GM12878 (cell line): ENCODE results near the gene THBD. TPM values are rescaled to one million over a fixed set of nuclear protein-coding genes. Genes with fewer than 3 reads are reported as not detected.

Experiments used
- ATAC-seq: fragments of 200-7000 bp; cut with Tn5 transposase; 3 replicates; pipeline ENCODE4 v1.9.1; 2020; ENCODE audit warnings: mild to moderate bottlenecking, moderate library complexity
- BruUV-seq: library from RNA; stranded (reverse); fragments of 400-500 nt; replicated peaks from 2 replicates; lab custom pipeline; 2021; lab: Mats Ljungman, UMichigan
- CTCF ChIA-PET: fragments of 300-600 bp; sonication (Branson Sonifier 250); formaldehyde crosslinking; extraction: SDS; loops from one replicate; lab custom pipeline; 2021; ENCODE audit warnings: inconsistent platforms; lab: Yijun Ruan, JAX
- POLR2A ChIA-PET: fragments of 350-600 bp; formaldehyde crosslinking; extraction: SDS; loops from one replicate; lab custom pipeline; 2021; ENCODE audit warnings: inconsistent platforms; lab: Charles Lee
- RAD21 ChIA-PET: fragments of 300-600 bp; sonication (Branson Sonifier 250); formaldehyde crosslinking; loops from one replicate; lab custom pipeline; 2023; ENCODE audit warnings: antibody characterized with exemption; ENCODE audit not compliant: unreplicated experiment; lab: Charles Lee
- SMC1A ChIA-PET: fragments of 300-600 bp; sonication (Branson Sonifier 250); formaldehyde crosslinking; loops from one replicate; lab custom pipeline; 2023; ENCODE audit not compliant: unreplicated experiment, uncharacterized antibody; lab: Charles Lee
- DNase-seq: peaks from one replicate; pipeline ENCODE4 v3.0.0-alpha.2; 2011; ENCODE audit warnings: low read depth, low spot score
- FAIRE-seq: peaks from 3 replicates; lab custom pipeline; 2011; peaks lifted over from hg19 to GRCh38; lab: Jason Lieb, UNC
- H2AFZ ChIP-seq: 2 replicates; pipeline ENCODE4 v1.6.0; 2011; ENCODE audit warnings: low read depth, low read length, control low read depth; ENCODE audit not compliant: control insufficient read depth
- H3K27ac ChIP-seq: 2 replicates; pipeline ENCODE4 v1.5.1; 2011; ENCODE audit warnings: control low read depth; ENCODE audit not compliant: control insufficient read depth, insufficient read depth
- H3K27me3 ChIP-seq, 2 experiments: replicated peaks in 1 of 2; 2 replicates each; pipeline versions ENCODE4 v1.6.0 to v1.6.1; 2011; ENCODE audit warnings: low read length in 1 of 2; ENCODE audit not compliant: control insufficient read depth in 2 of 2, insufficient read depth in 2 of 2
- H3K36me3 ChIP-seq, 2 experiments: 2 replicates each; pipeline ENCODE4 v1.5.1; 2011; ENCODE audit warnings: low read length in 1 of 2; ENCODE audit not compliant: control insufficient read depth in 2 of 2, insufficient read depth in 2 of 2
- H3K4me1 ChIP-seq: 2 replicates; pipeline ENCODE4 v1.6.1; 2011; ENCODE audit warnings: mild to moderate bottlenecking, low read length, moderate library complexity, mixed read lengths; ENCODE audit not compliant: control insufficient read depth, insufficient read depth
- H3K4me2 ChIP-seq: 2 replicates; pipeline ENCODE4 v1.6.0; 2011; ENCODE audit warnings: control low read depth; ENCODE audit not compliant: control insufficient read depth, insufficient read depth
- H3K4me3 ChIP-seq: fragments of 200-600 bp; sonication (generic); 2 replicates; pipeline ENCODE4 v1.5.1; 2016
- H3K79me2 ChIP-seq: 2 replicates; pipeline ENCODE4 v1.6.0; 2011; ENCODE audit warnings: low read length; ENCODE audit not compliant: control insufficient read depth, insufficient read depth
- H3K9ac ChIP-seq: 2 replicates; pipeline ENCODE4 v1.8.0; 2011; ENCODE audit warnings: low read length, control low read depth, mixed read lengths; ENCODE audit not compliant: control insufficient read depth, insufficient read depth
- H3K9me3 ChIP-seq: replicated peaks from 3 replicates; pipeline ENCODE4 v1.5.1; 2011; ENCODE audit warnings: mild to moderate bottlenecking, low read length; ENCODE audit not compliant: control insufficient read depth, insufficient read depth
- H4K20me1 ChIP-seq: 2 replicates; pipeline ENCODE4 v1.6.0; 2011; ENCODE audit not compliant: control insufficient read depth, insufficient read depth
- CHD4 ChIP-seq: fragments of 200-600 bp; sonication (generic); IDR thresholded peaks from 2 replicates; pipeline ENCODE4 v1.6.1; 2016; ENCODE audit warnings: mild to moderate bottlenecking
- DPF2 ChIP-seq: fragments of 450-650 bp; IDR thresholded peaks from 2 replicates; pipeline ENCODE4 v1.6.1; 2017; ENCODE audit warnings: mild to moderate bottlenecking
- EGR1 ChIP-seq, 2 experiments: IDR thresholded peaks; 1 replicate in 1 of 2; 2 replicates in 1 of 2; pipeline ENCODE4 v1.6.1; 2011 to 2012; ENCODE audit warnings: low read depth in 2 of 2, low read length in 2 of 2, borderline replicate concordance in 1 of 2, mild to moderate bottlenecking in 1 of 2, moderate library complexity in 1 of 2
- HCFC1 ChIP-seq: fragments of 150-350 bp; IDR thresholded peaks from 2 replicates; pipeline ENCODE4 v1.6.1; 2014; ENCODE audit warnings: low read length
- HDAC2 ChIP-seq: fragments of 200-600 bp; sonication (generic); IDR thresholded peaks from 2 replicates; pipeline ENCODE4 v1.6.1; 2017
- HDAC6 ChIP-seq: fragments of 200-600 bp; sonication (generic); IDR thresholded peaks from one replicate; pipeline ENCODE4 v1.8.0; 2017; ENCODE audit warnings: antibody characterized with exemption; ENCODE audit not compliant: unreplicated experiment
- HSF1 ChIP-seq: fragments of 150-350 bp; IDR thresholded peaks from 2 replicates; pipeline ENCODE4 v1.6.1; 2014; ENCODE audit warnings: mild to moderate bottlenecking, low read depth, low read length
- KDM1A ChIP-seq: fragments of 200-600 bp; sonication (generic); IDR thresholded peaks from 2 replicates; pipeline ENCODE4 v1.6.1; 2016; ENCODE audit warnings: borderline replicate concordance
- LARP7 ChIP-seq: fragments of 450-650 bp; IDR thresholded peaks from 2 replicates; pipeline ENCODE4 v1.6.1; 2017; ENCODE audit warnings: mild to moderate bottlenecking
- MAX ChIP-seq: IDR thresholded peaks from 2 replicates; pipeline ENCODE4 v1.6.1; 2012; ENCODE audit warnings: low read depth, low read length, improper control_type of control experiment
- NFYA ChIP-seq: IDR thresholded peaks from 2 replicates; pipeline ENCODE4 v1.6.1; 2011; ENCODE audit warnings: low read depth, mild to moderate bottlenecking, low read length, improper control_type of control experiment, borderline replicate concordance
- PAX8 ChIP-seq: fragments of 450-650 bp; IDR thresholded peaks from 2 replicates; pipeline ENCODE4 v1.6.1; 2017; ENCODE audit warnings: mild to moderate bottlenecking, moderate library complexity
- POLR2A ChIP-seq: IDR thresholded peaks from 2 replicates; pipeline ENCODE4 v1.6.1; 2011; ENCODE audit warnings: low read depth, mild to moderate bottlenecking, low read length
- SIN3A ChIP-seq: IDR thresholded peaks from 2 replicates; pipeline ENCODE4 v1.6.1; 2012; ENCODE audit warnings: low read depth, low read length, improper control_type of control experiment
- SREBF1 ChIP-seq: IDR thresholded peaks from 2 replicates; pipeline ENCODE4 v1.6.1; 2012; ENCODE audit warnings: mild to moderate bottlenecking, low read length
- TCF12 ChIP-seq: IDR thresholded peaks from 2 replicates; pipeline ENCODE4 v1.6.1; 2011; ENCODE audit warnings: low read depth, mild to moderate bottlenecking, low read length
- ZNF217 ChIP-seq: fragments of 450-650 bp; IDR thresholded peaks from 2 replicates; pipeline ENCODE4 v1.6.1; 2017; ENCODE audit warnings: antibody characterized with exemption, mild to moderate bottlenecking
- WGBS: methylation state at CpG from one replicate; pipeline ENCODE4 v1.1.6; 2016; ENCODE audit warnings: low lambda C conversion rate; ENCODE audit not compliant: insufficient replicate concordance, insufficient coverage; ENCODE audit errors: missing lambda C conversion rate; 5-methylcytosine and 5-hydroxymethylcytosine counted together
- in situ Hi-C: fragments of 300-500 bp; cut with MboI; formaldehyde crosslinking; loops from 9 replicates; pipeline ENCODE4 v1.14.3; 2018; ENCODE audit warnings: mixed read lengths
- intact Hi-C: fragments of 100-400 bp; cut with micrococcal nuclease; formaldehyde crosslinking; loops from one replicate; pipeline ENCODE4 v1.14.2; 2022; ENCODE audit not compliant: unreplicated experiment
- polyA plus RNA-seq, 11 experiments: library from polyadenylated mRNA; depleted of rRNA in 4 of 11; unstranded in 6 of 11; stranded (reverse) in 5 of 11; fragments of >200 nt; fragmentation: Nextera tagmentation in 4 of 11; fragmentation: Illumina TruSeq in 1 of 11; extraction: Ambion mirVana in 4 of 11; extraction: Trizol in 1 of 11; gene quantifications; 1 replicate in 1 of 11; 2 replicates in 10 of 11; pipeline versions ENCODE4 v1.2.1 to v1.2.3, GENCODE V29; 2011 to 2016; ENCODE audit warnings: inconsistent platforms in 2 of 11, missing spikeins in 2 of 11, low read depth in 1 of 11
- total RNA-seq, 4 experiments: library from RNA; depleted of rRNA in 3 of 4; stranded (reverse); fragments of >200 nt in 3 of 4; fragmentation: Illumina TruSeq in 1 of 4; extraction: Trizol in 1 of 4; gene quantifications; 2 replicates each; pipeline versions ENCODE4 v1.2.1 to v1.2.3, GENCODE V29; 2013 to 2021
- TF ChIP-seq, protein P1 (sequence below): fragments of 450-650 bp; formaldehyde crosslinking; IDR thresholded peaks from 2 replicates; pipeline ENCODE4 v1.4.0; 2020; ENCODE audit warnings: mild to moderate bottlenecking, moderate library complexity
- TF ChIP-seq, protein P2 (sequence below): IDR thresholded peaks from 2 replicates; pipeline ENCODE4 v1.6.1; 2011; ENCODE audit warnings: borderline replicate concordance, low read depth, mild to moderate bottlenecking, moderate library complexity, mixed read lengths, low read length; ENCODE audit not compliant: insufficient read depth; ENCODE audit errors: extremely low read length

Gene THBD
- total and polyA plus RNA-seq, 10 of the 15 experiments (the other 5 are each of a cell fraction or from before 2014, with no cell fraction given) = not detected

DNA sequence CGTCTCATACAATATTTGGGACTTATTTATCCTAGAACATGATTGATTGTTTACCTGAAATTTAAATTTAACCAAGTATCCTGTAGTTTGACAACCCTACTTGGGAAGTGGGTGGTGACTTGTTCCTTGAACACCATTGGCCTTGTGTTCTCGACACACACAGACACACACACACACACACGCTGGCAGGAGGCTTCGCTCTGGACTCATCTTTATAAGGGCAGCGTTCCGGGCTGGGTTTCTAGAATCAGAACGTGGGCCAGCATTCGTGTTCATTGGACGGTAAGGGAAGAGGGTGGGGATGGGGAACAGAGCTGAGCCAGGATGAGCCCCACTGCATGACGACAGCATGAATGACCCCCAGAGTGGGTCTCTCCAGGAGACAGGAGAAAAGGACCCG, 30.5 kb downstream of the THBD start:
- Histone ChIP-seq H3K9me3 (no peaks in the 10 kb centered on the region), H3K79me2 (no peaks in the 10 kb centered on the region), H3K4me3 (no peak overlapping the region), H3K4me2 (no peak overlapping the region), H3K27ac (no peak overlapping the region), H3K36me3 (no peaks in the 10 kb centered on the region), H3K4me1 (no peaks in the 10 kb centered on the region), H3K9ac (no peak overlapping the region), H3K27me3 (no peaks in the 10 kb centered on the region; a peak in 2 of 4 replicates), H2AFZ (no peak overlapping the region), H4K20me1 (no peaks in the 10 kb centered on the region)
- ChIA-PET POLR2A (no interaction called here), SMC1A (interaction anchor here (0.6 to 2.0 kb wide), 3 partner anchors 140 to 328 kb away, joined by 3 to 6 read pairs (median 4); no protein-coding TSS in a partner anchor), CTCF (interaction anchor here (1.0 to 2.6 kb wide), 2 partner anchors 182 to 327 kb away, joined by 5 to 7 read pairs; no protein-coding TSS in a partner anchor), RAD21 (no interaction called here)
- FAIRE-seq (no peak), ATAC-seq (no peak), DNase-seq (no peak)
- WGBS = 49% methylated on average over 11 of the region's 11 CpGs
- BruUV-seq = no TSS peak
- TF ChIP-seq HSF1 (no peak), PAX8 (no peak), POLR2A (no peak), NFYA (no peak), HDAC2 (no peak), SIN3A (no peak), CHD4 (no peak), SREBF1 (no peak), HCFC1 (no peak), KDM1A (no peak), TCF12 (no peak), HDAC6 (no peak), DPF2 (no peak), MAX (no peak), LARP7 (no peak), ZNF217 (no peak), EGR1 (IDR thresholded peaks at IDR 0.05; ENCODE audit: borderline replicate concordance in 1 of 2, low read depth in 2 of 2, low read length in 2 of 2) (no peak)
- TF ChIP-seq, protein P1, sequence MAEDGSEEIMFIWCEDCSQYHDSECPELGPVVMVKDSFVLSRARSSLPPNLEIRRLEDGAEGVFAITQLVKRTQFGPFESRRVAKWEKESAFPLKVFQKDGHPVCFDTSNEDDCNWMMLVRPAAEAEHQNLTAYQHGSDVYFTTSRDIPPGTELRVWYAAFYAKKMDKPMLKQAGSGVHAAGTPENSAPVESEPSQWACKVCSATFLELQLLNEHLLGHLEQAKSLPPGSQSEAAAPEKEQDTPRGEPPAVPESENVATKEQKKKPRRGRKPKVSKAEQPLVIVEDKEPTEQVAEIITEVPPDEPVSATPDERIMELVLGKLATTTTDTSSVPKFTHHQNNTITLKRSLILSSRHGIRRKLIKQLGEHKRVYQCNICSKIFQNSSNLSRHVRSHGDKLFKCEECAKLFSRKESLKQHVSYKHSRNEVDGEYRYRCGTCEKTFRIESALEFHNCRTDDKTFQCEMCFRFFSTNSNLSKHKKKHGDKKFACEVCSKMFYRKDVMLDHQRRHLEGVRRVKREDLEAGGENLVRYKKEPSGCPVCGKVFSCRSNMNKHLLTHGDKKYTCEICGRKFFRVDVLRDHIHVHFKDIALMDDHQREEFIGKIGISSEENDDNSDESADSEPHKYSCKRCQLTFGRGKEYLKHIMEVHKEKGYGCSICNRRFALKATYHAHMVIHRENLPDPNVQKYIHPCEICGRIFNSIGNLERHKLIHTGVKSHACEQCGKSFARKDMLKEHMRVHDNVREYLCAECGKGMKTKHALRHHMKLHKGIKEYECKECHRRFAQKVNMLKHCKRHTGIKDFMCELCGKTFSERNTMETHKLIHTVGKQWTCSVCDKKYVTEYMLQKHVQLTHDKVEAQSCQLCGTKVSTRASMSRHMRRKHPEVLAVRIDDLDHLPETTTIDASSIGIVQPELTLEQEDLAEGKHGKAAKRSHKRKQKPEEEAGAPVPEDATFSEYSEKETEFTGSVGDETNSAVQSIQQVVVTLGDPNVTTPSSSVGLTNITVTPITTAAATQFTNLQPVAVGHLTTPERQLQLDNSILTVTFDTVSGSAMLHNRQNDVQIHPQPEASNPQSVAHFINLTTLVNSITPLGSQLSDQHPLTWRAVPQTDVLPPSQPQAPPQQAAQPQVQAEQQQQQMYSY = no peak
- TF ChIP-seq, protein P2, sequence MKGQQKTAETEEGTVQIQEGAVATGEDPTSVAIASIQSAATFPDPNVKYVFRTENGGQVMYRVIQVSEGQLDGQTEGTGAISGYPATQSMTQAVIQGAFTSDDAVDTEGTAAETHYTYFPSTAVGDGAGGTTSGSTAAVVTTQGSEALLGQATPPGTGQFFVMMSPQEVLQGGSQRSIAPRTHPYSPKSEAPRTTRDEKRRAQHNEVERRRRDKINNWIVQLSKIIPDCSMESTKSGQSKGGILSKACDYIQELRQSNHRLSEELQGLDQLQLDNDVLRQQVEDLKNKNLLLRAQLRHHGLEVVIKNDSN = no peak
- intact Hi-C loops (no loop called here), in situ Hi-C loops (no loop called here)
